GM12874 (cell line): Measurements from ENCODE around the gene CBLC.
A peak's percentile ranks its signal among the peaks of the same experiment; 100 is the strongest.

Source experiments
- CTCF ChIP-seq: IDR thresholded peaks from 2 replicates; pipeline ENCODE4 v1.5.1; 2011; ENCODE audit warnings: low read depth, mild to moderate bottlenecking, control low read depth, low read length, moderate library complexity; ENCODE audit not compliant: insufficient read depth

CBLC gene

GRCh38 chr19:44841231-44841630 is 63.5 kb downstream of the CBLC start:
- TF ChIP-seq CTCF: no peak

- TF ChIP-seq CTCF: no peak
These were observed 67.6 kb downstream of the CBLC start for GRCh38 chr19:44845286-44845611.

- peak; percentile 66 for TF ChIP-seq CTCF
These were observed 68.1 kb downstream of the CBLC start, which contains the start of gene NECTIN2 for GRCh38 chr19:44845612-44846454. NECTIN2 (plus strand) TSS chr19:44846297; CDS start chr19:44846526, 229 bp downstream.

GRCh38 chr19:44846455-44847143 is 68.9 kb downstream of the CBLC start:
- no peak for TF ChIP-seq CTCF

GRCh38 chr19:44847144-44848035 is 69.7 kb downstream of the CBLC start:
- TF ChIP-seq CTCF: no peak

GRCh38 chr19:44848036-44848811 is 70.5 kb downstream of the CBLC start:
- no peak for TF ChIP-seq CTCF
